ENCODE results near the gene AJM1.
A peak's percentile ranks its signal among the peaks of the same experiment; 100 is the strongest.
"Not testable (repeated sequence)": the region's sequence is repeated elsewhere in the genome, so short reads cannot be mapped to it uniquely, and the experiment has no call there.

Gene AJM1

DNA sequence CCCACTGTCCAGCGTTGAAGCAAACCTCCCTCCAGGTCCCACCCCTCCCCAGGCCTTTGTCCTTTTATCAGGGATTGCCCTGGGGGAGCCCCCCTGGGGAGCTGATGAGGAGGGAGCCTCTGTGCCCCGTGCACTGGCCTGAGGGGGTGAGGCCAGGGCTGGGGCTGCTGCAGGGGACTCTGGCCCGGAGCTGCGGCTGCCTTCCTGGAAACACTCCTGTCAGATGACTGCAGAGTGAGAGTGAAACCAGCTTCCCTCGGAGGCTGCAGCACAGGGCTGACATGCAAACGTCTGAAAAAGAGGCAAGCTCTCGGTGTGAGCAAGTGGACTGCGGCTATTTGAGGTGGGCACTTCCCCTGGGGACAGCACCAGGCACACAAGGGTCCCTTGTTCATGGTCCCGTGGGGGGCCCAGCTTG is 39.4 kb downstream of the AJM1 start:
- DNase-seq = peak; percentile 83

DNA sequence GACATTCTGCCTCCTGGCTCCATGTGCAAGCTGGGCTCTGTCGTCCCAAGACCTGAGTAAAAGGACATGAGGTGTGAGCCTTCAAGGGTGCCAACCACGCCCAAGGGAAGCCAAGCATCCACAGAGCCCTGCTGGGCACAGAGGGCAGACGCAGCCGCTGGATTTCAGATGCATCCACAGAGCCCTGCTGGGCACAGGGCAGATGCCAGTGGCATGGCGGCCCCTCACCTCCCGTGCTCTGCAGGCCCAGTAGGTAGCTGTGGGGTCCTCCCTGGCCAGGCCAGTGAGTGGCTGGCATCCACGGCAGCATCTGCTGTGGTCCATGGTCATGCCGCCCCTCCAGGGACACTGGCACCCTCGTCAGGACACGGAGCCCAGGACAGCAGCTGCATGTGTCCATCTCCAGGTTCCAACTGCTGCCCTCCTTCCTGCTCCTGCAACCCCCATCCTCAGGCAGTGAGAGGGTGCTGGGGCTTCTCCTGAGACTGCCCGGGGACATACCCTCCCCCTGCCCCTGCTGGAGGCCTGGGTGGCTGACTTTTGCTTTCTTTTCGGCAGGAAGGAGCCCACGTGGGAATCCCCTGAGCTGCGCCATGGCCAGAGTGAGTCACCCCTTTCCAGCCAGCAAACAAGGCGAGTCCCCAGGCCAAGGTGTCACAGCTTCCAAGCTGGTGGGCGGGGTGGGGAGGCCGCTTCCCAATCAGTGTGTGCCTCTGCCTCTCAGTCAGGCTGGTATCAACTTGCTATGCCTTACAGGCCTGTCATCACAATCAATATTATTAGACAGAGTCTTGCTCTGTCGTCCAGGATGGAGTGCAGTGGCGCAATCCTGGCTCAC is 40.0 kb downstream of the AJM1 start:
- peak; percentile 80 for DNase-seq

DNA sequence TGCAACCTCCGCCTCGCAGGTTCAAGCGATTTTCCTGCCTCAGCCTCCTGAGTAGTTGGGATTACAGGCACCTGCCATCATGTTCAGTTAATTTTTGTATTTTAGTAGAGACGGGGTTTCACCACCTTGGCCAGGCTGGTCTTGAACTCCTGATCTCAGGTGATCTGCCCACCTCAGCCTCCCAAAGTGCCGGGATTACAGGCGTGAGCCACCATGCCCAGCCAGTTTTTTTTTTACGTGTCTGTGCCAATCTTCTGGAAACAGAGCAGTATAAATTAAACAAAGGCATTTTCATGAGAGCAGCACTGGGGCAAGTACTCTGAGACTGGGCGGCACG is 40.6 kb downstream of the AJM1 start:
- not testable (repeated sequence) for DNase-seq

DNA sequence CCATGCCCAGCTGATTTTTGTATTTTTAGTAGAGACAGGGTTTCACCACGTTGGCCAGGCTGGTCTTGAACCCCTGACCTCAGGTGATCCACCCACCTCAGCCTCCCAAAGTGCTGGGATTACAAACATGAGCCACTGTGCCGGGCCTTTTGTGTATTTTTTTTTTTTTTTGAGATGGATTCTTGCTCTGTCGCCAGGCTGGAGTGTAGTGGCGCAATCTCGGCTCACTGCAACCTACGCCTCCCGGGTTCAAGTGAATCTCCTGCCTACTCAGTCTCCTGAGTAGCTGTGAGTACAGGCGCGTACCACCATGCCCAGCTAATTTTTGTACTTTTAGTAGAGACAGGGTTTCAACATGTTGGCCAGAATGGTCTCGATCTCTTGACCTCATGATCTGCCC is 41.4 kb downstream of the AJM1 start:
- not testable (repeated sequence) for DNase-seq

DNA sequence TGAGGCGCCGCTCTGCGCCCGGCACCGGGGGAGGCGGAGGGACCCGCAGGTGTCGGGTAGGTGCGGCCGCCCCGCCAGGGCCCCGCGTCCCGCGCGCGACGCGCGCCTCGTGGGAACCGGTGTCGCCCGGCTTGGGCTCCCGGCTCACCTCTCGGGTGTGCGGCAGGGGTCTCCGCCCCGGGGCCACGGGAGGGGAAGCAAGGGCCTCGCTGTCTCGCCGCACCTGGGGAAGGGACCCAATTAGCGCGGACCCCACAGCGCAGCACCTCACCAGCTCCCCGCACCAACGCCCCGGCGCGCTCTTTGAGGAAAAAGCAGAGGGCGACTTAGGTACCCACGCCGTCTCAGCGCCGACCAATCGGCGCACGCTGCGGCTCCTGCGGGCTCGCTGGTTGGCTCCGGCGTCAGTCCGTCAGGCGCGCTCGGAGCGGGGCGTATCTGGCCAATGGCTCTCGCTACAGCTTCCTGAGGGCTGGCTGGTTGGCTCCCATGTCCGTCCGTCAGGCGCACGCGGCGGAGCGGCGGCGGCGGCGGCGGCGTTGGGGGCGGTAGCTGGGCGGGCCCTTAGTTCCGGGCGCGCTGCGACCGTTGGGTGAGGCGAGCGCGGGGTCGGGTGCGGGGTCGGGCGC is 43.8 kb downstream of the AJM1 start, which contains the start of gene TRAF2:
TSS of gene TRAF2 (plus strand) at position 567 of the 629 bp plus-strand sequence. CDS start 12,225 bp downstream, outside the sequence.
- DNase-seq = peak; percentile 99

DNA sequence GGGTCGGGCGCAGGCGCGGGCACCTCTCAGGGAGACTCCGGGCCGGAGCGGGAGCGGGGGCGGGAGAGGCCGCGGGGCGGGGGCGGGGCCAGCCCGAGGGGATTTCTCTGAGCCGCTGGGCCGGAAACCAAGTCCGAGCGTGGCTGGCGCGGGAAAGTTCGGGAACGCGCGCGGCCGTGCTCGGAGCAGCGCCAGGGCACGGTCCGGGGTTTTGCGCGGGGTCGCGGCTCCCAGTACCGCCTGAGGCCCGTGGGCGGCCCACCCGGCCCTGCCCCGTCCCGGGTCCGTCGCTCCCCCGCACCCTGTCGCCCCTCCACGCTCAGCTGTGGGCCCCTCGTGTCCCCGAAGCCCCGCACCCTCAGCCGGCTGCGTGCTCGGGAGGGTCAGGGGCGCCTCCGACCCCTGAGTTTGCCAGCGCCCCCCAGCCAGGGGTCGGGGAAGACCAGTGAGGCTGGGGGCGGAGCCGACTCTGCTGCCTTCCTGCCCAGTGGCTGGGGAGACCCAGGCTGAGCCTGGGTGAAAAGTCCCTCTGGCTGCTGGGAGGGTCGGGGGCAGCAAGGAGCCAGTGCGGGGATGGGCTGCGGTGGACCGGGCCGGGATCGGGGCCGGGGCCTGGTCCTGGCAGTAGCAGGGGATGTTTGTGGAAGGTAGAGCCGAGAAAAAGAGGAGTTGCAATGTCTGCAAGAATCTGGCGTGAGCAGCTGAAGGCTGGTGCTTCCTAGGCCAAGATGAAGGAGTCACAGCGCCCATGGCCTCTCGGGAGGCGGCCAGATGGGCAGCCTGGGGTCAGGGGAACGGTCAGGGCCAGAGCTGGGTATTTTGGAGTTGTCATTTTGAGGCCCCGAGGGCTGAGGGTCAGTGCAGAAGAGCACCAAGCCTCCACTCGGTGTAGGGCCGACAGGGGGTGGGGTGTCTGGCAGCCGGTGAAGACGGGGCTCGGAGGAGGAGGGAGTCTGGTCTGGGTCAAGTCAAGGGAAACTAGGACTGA is 44.6 kb downstream of the AJM1 start:
- peak; percentile 73 for DNase-seq

DNA sequence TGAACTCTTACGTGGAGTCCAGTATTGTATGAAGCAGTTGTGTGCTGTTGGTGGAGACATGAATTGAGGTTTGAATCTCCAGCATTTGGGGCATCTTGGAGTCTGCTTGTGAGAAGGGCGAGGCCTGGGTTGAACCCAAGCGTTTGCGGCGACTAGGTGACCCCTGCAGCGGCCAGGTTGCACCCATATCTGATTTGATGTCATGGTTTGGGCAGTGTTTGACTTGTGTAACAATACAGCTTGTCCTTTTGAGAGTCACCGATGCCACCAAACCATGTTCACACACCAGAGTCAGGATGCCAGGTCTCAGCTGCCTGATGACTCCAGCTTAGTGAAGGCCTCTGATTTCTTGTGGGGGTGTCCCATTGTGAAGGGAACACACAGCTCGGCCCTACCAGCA is 46.2 kb downstream of the AJM1 start:
- DNase-seq = no peak

DNA sequence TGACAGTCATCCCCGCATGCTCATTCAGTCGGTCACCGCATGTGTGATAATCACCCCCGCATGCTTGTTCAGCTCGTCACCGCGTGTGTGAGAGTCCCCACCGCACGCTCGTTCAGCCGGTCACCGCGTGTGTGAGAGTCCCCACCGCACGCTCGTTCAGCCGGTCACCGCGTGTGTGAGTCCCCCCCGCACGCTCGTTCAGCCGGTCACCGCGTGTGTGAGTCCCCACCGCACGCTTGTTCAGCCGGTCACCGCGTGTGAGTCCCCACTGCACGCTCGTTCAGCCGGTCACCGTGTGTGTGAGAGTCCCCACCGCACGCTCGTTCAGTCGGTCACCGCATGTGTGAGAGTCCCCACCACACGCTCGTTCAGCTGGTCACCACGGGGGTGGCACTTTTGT is 47.6 kb downstream of the AJM1 start:
- DNase-seq = no peak

DNA sequence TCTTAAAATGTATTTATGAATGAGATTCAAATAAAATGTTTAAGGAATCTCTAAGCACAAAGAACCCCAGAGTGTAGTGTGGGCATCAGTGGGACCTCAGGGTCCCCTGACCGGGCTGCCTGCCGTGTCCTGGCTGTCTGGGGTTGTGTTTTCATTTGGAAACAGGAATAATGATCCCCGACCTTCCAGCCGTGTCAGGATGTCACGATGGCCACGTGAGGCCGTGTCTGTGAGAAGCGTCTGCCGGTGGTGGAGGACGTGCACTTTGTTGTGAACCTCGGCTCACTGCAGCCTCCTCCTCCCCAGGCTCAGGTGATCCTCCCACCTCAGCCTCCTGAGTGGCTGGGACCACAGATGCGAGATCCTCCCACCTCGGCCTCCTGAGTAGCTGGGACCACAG is 48.4 kb downstream of the AJM1 start:
- no peak for DNase-seq
